Measurements from ENCODE around the gene CCDC122.

- TF ChIP-seq REST (IDR thresholded peaks at IDR 0.05; ENCODE audit: insufficient read depth in 1 of 2, low read depth in 2 of 2, low read length in 2 of 2): no peak
- no peak for TF ChIP-seq POLR2AphosphoS5 (IDR thresholded peaks at IDR 0.05; ENCODE audit: low read depth, low read length)
- no peak for TF ChIP-seq TAF1 (IDR thresholded peaks at IDR 0.05; ENCODE audit: borderline replicate concordance, insufficient read depth, low read length)
Measured at GRCh38 chr13:43792076-43792881, 87.3 kb downstream of the CCDC122 start.

Data from PFSK-1 (cell line).